NCI-H2029 treated with DMSO at 0.1 percent for 48 hours (cell line): Measurements from ENCODE around the gene PGBD5.
A peak's percentile ranks its signal among the peaks of the same experiment; 100 is the strongest.

Experiments
- DNase-seq: peaks from one replicate; lab custom pipeline; 2025; lab: John Stamatoyannopoulos, UW

Gene PGBD5

GRCh38 chr1:230322967-230323547, 103.1 kb downstream of the PGBD5 start:
- no peak for DNase-seq

- no peak for DNase-seq
Observed at GRCh38 chr1:230322421-230322756, 103.7 kb downstream of the PGBD5 start.

GRCh38 chr1:230321741-230322420, 104.3 kb downstream of the PGBD5 start:
- DNase-seq: no peak

GRCh38 chr1:230321341-230321740, 104.8 kb downstream of the PGBD5 start:
- DNase-seq: no peak

GRCh38 chr1:230320804-230321203, 105.3 kb downstream of the PGBD5 start:
- no peak for DNase-seq

- no peak for DNase-seq
Observed at GRCh38 chr1:230319014-230319747, 107.0 kb downstream of the PGBD5 start.

- DNase-seq: peak; percentile 11
Observed at GRCh38 chr1:230317823-230318819, 108.0 kb downstream of the PGBD5 start.

- no peak for DNase-seq
Observed at GRCh38 chr1:230316864-230317745, 109.0 kb downstream of the PGBD5 start.

GRCh38 chr1:230315099-230315498, 111.0 kb downstream of the PGBD5 start:
- DNase-seq: no peak

- no peak for DNase-seq
Observed at GRCh38 chr1:230314142-230314470, 112.0 kb downstream of the PGBD5 start.

- no peak for DNase-seq
Observed at GRCh38 chr1:230313453-230314141, 112.5 kb downstream of the PGBD5 start.

- DNase-seq: no peak
Observed at GRCh38 chr1:230312676-230313075, 113.5 kb downstream of the PGBD5 start.

GRCh38 chr1:230310381-230311163, 115.6 kb downstream of the PGBD5 start:
- peak; percentile 33 for DNase-seq

- DNase-seq: no peak
Observed at GRCh38 chr1:230309646-230310177, 116.4 kb downstream of the PGBD5 start.

GRCh38 chr1:230308821-230309220, 117.3 kb downstream of the PGBD5 start:
- no peak for DNase-seq

- DNase-seq: peak; percentile 65
Observed at GRCh38 chr1:230308039-230308438, 118.1 kb downstream of the PGBD5 start.

GRCh38 chr1:230307213-230307612, 118.9 kb downstream of the PGBD5 start:
- peak; percentile 61 for DNase-seq

- peak; percentile 4 for DNase-seq
Observed at GRCh38 chr1:230306169-230306568, 120.0 kb downstream of the PGBD5 start.

GRCh38 chr1:230303822-230304221, 122.3 kb downstream of the PGBD5 start:
- DNase-seq: peak; percentile 77

GRCh38 chr1:230303069-230303468, 123.1 kb downstream of the PGBD5 start:
- no peak for DNase-seq
